NCI-H345 (cell line): ENCODE results near the gene TRH.
"Not testable (repeated sequence)": the region's sequence is repeated elsewhere in the genome, so short reads cannot be mapped to it uniquely, and the experiment has no call there.

ENCODE experiments used
- DNase-seq: peaks from one replicate; lab custom pipeline; 2025; lab: John Stamatoyannopoulos, UW

The TRH gene

DNA sequence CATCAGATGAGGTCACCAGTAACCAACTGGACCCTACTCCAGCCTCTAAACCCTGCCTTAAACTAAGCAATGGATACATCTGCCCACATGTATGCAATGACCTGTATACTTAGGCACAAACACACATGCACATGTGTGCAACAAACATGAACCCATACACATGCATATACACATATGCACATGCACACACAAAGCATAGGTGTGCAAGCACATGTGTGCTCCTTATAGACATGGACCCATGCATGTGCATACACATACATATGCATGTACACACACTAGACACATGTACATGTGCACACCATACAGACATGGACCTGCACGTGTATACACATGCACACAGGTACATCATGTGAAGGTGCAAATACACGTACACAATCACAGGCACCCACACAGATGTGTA, 8.6 kb upstream of the TRH start:
- no peak for DNase-seq

DNA sequence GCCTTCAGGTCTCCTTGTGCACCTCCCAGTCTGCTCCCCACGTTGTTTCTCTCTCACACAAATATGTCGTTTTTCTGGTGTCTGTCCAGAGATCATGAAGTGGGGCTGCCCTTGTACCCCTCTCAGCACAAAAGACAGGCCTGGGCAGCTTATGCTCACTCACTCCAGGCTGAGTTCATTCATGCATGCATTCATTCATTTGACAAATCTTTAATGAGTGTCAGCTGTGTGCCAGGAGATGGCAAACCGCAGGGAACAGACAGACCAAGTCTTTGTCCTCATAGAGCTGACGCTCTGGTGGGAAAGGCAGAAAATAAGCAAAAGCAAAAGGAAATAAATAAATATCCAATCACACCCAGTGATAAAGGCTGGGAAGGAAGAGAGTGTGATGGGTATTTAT, 7.6 kb upstream of the TRH start:
- no peak for DNase-seq

DNA sequence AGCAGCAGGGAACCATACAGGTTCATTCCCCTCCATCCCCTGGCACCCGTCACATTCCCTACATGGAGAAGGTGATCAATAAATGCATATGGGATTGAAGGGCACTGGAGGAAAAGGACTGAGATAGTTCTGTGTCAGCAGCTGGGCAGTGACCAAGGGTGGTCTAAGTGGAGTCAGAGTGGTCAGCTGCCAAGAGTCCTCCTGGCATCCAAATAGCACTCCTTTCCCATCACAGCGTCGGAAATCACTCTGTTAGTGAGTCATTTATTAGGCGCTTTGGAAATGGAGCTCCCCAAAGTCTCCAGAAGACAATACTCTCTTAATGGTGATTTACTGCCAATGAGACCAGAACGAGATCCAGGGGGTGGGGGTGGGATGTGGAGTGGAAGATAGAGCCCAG, 6.8 kb upstream of the TRH start:
- DNase-seq = no peak

- DNase-seq = no peak
Observed at GRCh38 chr3:129971351-129972052, 3.0 kb upstream of the TRH start.

DNA sequence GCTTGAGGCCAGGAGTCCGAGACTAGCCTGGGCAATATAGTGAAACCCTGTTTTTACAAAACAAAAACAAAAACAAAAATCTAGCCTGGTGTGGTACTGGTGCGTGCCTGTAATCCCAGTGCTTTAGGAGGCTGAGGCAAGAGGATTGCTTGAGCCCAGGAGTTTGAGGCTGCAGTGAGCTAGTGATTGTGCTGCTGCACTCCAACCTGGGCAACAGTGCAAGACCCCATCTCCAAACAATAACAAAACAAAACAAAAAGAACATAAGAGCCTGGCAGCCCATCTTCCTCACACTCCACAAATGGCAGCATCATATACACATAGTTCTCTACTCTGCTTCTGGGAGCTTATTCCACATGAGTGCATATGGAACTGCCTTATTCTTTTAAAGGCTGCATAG, 2.2 kb upstream of the TRH start:
- no peak for DNase-seq

GRCh38 chr3:129973853-129974563, 512 bp upstream of the TRH start:
- DNase-seq = no peak

GRCh38 chr3:129974833-129975704, 549 bp downstream of the TRH start:
- DNase-seq = no peak

- no peak for DNase-seq
Observed at GRCh38 chr3:129975705-129976048, 1.2 kb downstream of the TRH start.

- no peak for DNase-seq
Observed at GRCh38 chr3:129976286-129976685, 1.8 kb downstream of the TRH start.

DNA sequence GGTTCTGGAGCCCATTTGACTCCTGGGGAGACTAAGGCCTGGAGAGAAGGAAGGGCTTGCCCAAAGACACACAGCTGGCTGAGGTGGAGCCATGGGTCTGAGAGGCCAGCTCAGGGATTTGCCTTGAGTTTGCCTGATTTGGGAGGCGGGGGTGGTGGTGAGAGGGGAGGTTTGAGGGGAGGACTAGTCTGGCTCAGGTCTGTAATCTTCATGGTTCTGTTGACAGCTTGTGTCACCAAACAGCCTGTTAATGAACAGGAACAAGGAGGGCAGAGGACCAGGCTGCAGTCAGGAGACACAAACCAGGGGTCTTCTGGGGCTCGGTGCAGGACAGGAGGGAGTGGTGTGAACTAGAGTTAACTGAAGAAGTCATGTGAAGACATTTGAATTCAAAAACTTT, 3.6 kb downstream of the TRH start:
- no peak for DNase-seq

- no peak for DNase-seq
Observed at GRCh38 chr3:129979905-129980304, 5.4 kb downstream of the TRH start.

DNA sequence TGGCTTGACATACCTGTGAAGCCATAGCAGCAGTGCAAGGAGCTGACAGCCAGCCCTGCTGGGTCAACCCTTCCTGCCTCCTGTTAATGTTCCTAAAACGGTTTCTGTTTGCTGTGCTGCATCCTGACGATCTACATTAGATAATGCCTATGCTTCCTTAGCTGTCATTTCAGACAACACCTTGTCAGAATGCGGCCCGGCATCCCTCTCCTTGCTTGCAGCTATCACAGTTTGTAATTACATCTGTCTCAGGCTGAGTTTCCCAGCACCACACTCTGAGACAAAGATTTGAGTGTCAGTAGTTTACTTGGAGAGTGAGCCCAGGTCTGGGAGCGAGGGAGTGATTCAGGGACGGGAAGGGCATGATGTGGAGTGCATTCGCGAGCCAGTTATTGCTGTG, 9.0 kb downstream of the TRH start:
- no peak for DNase-seq

- no peak for DNase-seq
Observed at GRCh38 chr3:129984125-129984524, 9.6 kb downstream of the TRH start.

- no peak for DNase-seq
Observed at GRCh38 chr3:129985113-129985512, 10.6 kb downstream of the TRH start.

DNA sequence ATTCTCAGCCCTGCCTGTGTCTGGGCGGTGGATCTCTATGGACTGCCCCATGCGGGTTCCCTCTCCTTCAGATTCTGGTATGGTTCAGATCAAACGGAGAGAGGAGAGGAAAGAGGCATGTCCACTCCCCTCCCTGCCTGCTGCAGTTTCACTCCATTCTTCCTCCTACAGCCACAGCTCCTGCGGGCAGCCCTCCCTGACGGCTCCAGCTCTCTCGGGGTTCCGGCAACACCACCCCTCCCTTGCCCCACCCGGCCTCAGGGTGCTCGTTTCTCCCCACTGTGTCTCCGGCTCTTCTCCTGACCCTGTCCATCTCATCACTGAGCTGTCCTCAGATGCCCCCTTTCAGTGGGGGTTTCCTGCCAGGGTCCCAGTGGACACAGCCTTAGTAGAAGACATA, 13.9 kb downstream of the TRH start:
- no peak for DNase-seq

DNA sequence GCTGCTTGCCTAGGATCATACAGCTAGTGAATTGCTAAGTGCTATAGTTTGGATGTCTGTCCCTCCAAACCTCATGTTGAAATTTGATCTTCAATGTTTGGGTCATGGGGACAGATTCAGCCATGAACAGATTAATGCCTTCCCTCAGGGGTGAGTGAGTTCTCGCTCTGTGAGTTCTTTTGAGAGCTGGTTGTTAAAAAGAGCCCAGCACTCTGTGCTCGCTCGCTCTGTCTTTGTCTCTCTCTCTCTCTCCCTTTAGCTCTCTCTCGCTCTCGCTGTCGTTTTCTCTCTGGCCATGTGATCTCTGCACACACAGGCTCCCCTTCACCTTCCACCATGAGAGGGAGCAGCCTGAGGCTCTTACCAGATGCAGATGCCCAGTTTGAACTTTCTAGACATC, 14.9 kb downstream of the TRH start:
- DNase-seq = no peak

GRCh38 chr3:129992781-129993180, 18.3 kb downstream of the TRH start:
- no peak for DNase-seq

GRCh38 chr3:129994883-129995559, 20.5 kb downstream of the TRH start:
- no peak for DNase-seq

DNA sequence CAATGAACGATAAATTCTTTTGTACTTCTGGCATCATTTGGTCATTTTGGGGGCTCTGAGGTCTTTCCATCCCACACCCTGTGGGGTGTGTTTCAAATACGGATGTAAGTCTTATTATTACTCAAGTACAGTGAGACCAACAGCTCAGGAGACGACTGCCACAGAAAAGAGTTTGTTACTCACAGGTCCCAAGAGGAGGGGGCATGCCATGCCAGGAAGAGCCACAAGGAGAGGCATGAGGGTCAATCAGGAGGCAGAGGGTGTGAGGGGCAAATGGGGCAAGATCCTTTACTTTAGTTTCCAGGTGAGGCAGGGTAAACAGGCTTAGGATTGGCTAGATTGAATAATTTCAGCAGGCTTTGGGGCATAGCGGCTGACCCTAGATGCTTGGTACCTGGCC, 21.6 kb downstream of the TRH start:
- DNase-seq = no peak

DNA sequence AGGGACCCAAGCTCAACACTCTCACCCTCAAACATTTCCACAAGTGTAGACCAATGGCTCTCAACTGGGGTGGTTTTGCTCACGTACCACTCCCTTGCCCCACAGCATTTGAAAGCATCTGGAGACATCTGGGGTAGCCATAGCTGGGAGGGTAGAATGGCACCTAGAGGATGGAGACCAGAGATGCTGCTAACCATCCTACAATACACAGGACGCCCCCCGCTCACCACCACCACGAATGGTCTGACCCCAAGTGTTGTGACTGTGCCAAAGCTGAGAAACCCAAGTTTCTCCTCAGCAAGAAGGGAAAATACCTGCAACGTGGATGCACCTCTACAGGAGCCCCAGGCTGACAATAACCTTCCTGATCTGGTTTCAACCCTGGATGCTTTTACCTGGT, 24.7 kb downstream of the TRH start:
- not testable (repeated sequence) for DNase-seq

GRCh38 chr3:130002666-130003598, 28.4 kb downstream of the TRH start:
- peak; percentile 39 for DNase-seq
